OCI-LY7 (cell line): ENCODE results near the gene PPM1J. TPM values are rescaled to one million over a fixed set of nuclear protein-coding genes. Genes with fewer than 3 reads are reported as not detected.

Experiments
- BruUV-seq: library from RNA; stranded (reverse); fragments of 400-500 nt; replicated peaks from 2 replicates; lab custom pipeline; 2021; lab: Mats Ljungman, UMichigan
- CTCF ChIA-PET: fragments of 300-600 bp; sonication (Branson Sonifier 250); formaldehyde crosslinking; loops from one replicate; lab custom pipeline; 2022; ENCODE audit warnings: antibody characterized with exemption; ENCODE audit not compliant: unreplicated experiment; lab: Charles Lee
- POLR2A ChIA-PET: fragments of 300-600 bp; sonication (Branson Sonifier 250); formaldehyde crosslinking; loops from one replicate; lab custom pipeline; 2022; ENCODE audit warnings: antibody characterized with exemption; lab: Charles Lee
- DNase-seq: peaks from one replicate; pipeline ENCODE4 v3.0.0-alpha.2; 2015; ENCODE audit warnings: low spot score
- H2AFZ ChIP-seq: fragments of 200-600 bp; sonication (generic), shearing (Covaris generic); 2 replicates; pipeline ENCODE4 v1.6.1; 2014; ENCODE audit warnings: mild to moderate bottlenecking, antibody characterized with exemption, low read length, moderate library complexity
- H3K27ac ChIP-seq: fragments of 200-600 bp; sonication (generic); 2 replicates; pipeline ENCODE4 v1.5.1; 2014; ENCODE audit warnings: mixed run types, low read depth, mild to moderate bottlenecking, moderate library complexity, low read length, inconsistent platforms; ENCODE audit not compliant: poor library complexity, severe bottlenecking
- H3K36me3 ChIP-seq: fragments of 200-600 bp; sonication (generic); 2 replicates; pipeline ENCODE4 v1.6.1; 2014; ENCODE audit warnings: mild to moderate bottlenecking, antibody characterized with exemption, low read length, moderate library complexity, mixed read lengths; ENCODE audit not compliant: insufficient read depth
- H3K4me1 ChIP-seq: fragments of 200-600 bp; sonication (generic); 2 replicates; pipeline ENCODE4 v1.5.1; 2014; ENCODE audit warnings: mild to moderate bottlenecking, low read length; ENCODE audit not compliant: insufficient read depth, poor library complexity, severe bottlenecking
- H3K4me2 ChIP-seq: fragments of 200-600 bp; sonication (generic); 2 replicates; pipeline ENCODE4 v1.6.1; 2014; ENCODE audit warnings: mild to moderate bottlenecking, low read length
- H3K4me3 ChIP-seq: fragments of 200-600 bp; sonication (generic); 2 replicates; pipeline ENCODE4 v1.5.1; 2014; ENCODE audit warnings: mild to moderate bottlenecking, low read depth, low read length; ENCODE audit not compliant: poor library complexity, severe bottlenecking
- H3K79me2 ChIP-seq: fragments of 200-600 bp; sonication (generic); 2 replicates; pipeline ENCODE4 v1.6.1; 2016; ENCODE audit warnings: low read depth, mild to moderate bottlenecking, low read length, moderate library complexity, mixed read lengths; ENCODE audit not compliant: insufficient read depth
- H3K9me2 ChIP-seq: fragments of 200-600 bp; sonication (generic); 2 replicates; pipeline ENCODE4 v1.6.1; 2016; ENCODE audit warnings: mild to moderate bottlenecking, low read length, mixed read lengths; ENCODE audit not compliant: insufficient read depth
- H3K9me3 ChIP-seq: fragments of 200-600 bp; sonication (generic); 2 replicates; pipeline ENCODE4 v1.6.1; 2014; ENCODE audit warnings: mild to moderate bottlenecking, mixed run types, low read length, mixed read lengths
- H4K20me1 ChIP-seq: fragments of 200-600 bp; sonication (generic); 2 replicates; pipeline ENCODE4 v1.6.1; 2014; ENCODE audit warnings: mild to moderate bottlenecking, antibody characterized with exemption, low read length, moderate library complexity, mixed read lengths; ENCODE audit not compliant: insufficient read depth
- CTCF ChIP-seq: fragments of 200-600 bp; sonication (generic); conservative IDR thresholded peaks from 2 replicates; pipeline ENCODE4 v1.5.1; 2014; ENCODE audit warnings: mild to moderate bottlenecking, antibody characterized with exemption, low read length, moderate library complexity, mixed read lengths
- EZH2phosphoT487 ChIP-seq: fragments of 200-600 bp; sonication (generic); IDR thresholded peaks from 2 replicates; pipeline ENCODE4 v1.6.1; 2018; ENCODE audit warnings: low read depth, borderline replicate concordance, mild to moderate bottlenecking, mixed run types, antibody characterized with exemption, low read length, moderate library complexity, mixed read lengths
- intact Hi-C: fragments of 100-400 bp; cut with micrococcal nuclease; formaldehyde crosslinking; loops from one replicate; pipeline ENCODE4 v1.10.0; 2022; ENCODE audit not compliant: unreplicated experiment
- total RNA-seq, 2 experiments: library from RNA; depleted of rRNA in 1 of 2; stranded (reverse); fragments of >200 nt in 1 of 2; shearing (Covaris generic) in 1 of 2; gene quantifications; 2 replicates each; pipeline ENCODE4 v1.2.3, GENCODE V29; 2014 to 2022

The PPM1J gene
- total RNA-seq, 2 experiments from 2014 or later, result 1.5 to 4.2 TPM

DNA sequence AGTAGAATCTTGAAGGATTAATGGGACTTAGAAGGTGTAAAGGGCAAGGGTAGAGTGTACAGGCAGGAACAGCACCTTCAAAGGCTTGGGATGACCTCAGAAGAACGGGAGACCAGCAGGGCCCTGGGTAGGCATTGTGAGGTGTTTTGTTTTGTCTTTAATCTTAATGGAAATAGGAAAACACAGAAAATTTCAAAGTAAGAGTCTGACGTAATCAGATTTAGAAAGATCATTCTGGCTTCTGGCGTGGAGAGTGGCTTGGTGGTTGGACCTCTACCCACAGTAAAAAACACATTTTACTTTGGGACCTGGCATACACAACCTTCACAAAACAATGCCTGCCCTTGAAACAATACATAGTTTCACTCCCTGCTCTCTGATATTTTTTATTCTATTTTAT, 36.5 kb downstream of the PPM1J start:
- H3K9me2 ChIP-seq, result no peaks in the 10 kb centered on the region
- H3K79me2 ChIP-seq, result no peaks in the 10 kb centered on the region
- no peaks in the 10 kb centered on the region for H3K9me3 ChIP-seq
- ChIA-PET CTCF (no interaction called here), POLR2A (no interaction called here)
- no peak overlapping the region for H3K27ac ChIP-seq
- H3K4me2 ChIP-seq, result no peak overlapping the region
- peaks cover 26% of the 10 kb centered on the region for H3K4me1 ChIP-seq
- no peak overlapping the region for H3K4me3 ChIP-seq
- TF ChIP-seq CTCF (no peak), EZH2phosphoT487 (no peak)
- H2AFZ ChIP-seq, result no peak overlapping the region
- no TSS peak for BruUV-seq
- H4K20me1 ChIP-seq, result no peaks in the 10 kb centered on the region
- intact Hi-C loops, result loop anchor here (10.0 kb wide), 1 partner anchor 284 kb away; the partner anchor contains the start of gene CTTNBP2NL
- no peaks in the 10 kb centered on the region for H3K36me3 ChIP-seq
- no peak for DNase-seq

- no peak for TF ChIP-seq EZH2phosphoT487
- TF ChIP-seq CTCF, result no peak
- no peak overlapping the region for H3K4me2 ChIP-seq
- H3K36me3 ChIP-seq, result no peaks in the 10 kb centered on the region
- BruUV-seq, result no TSS peak
- H3K9me3 ChIP-seq, result no peaks in the 10 kb centered on the region
- H2AFZ ChIP-seq, result no peak overlapping the region
- no peak for DNase-seq
- no peaks in the 10 kb centered on the region for H3K9me2 ChIP-seq
- H3K4me3 ChIP-seq, result no peak overlapping the region
- H4K20me1 ChIP-seq, result no peaks in the 10 kb centered on the region
- no peaks in the 10 kb centered on the region for H3K79me2 ChIP-seq
- ChIA-PET CTCF (no interaction called here), POLR2A (no interaction called here)
- H3K27ac ChIP-seq, result no peak overlapping the region
- peaks cover 32% of the 10 kb centered on the region for H3K4me1 ChIP-seq
- intact Hi-C loops, result loop anchor here (10.0 kb wide), 1 partner anchor 283 kb away; the partner anchor contains the start of gene CTTNBP2NL
Measured at GRCh38 chr1:112677501-112677900, 37.6 kb downstream of the PPM1J start.

DNA sequence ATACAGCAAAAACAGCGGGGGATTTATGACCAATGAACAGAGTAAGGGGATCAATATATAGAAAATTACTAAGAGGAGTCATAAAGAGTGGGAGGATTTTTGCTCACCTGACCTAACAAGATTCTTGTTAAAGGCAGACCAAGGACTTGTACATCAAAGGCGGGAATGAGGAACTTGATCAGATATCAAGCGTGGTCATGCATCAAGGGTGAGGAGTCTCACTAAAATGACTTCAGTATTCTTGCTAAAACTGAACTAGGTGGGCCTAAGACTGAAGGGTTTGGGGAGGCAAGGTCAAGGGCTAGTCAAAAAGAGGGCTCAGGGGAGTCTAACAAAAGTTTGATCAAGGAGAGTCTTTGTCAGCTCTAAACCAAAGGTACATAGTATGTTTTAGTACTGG, 38.6 kb downstream of the PPM1J start:
- POLR2A ChIA-PET, result no interaction called here
- BruUV-seq, result no TSS peak
- Histone ChIP-seq H3K27ac (no peak overlapping the region), H3K4me1 (peaks cover 32% of the 10 kb centered on the region), H3K36me3 (peaks cover 9% of the 10 kb centered on the region), H3K4me3 (no peak overlapping the region), H2AFZ (no peak overlapping the region), H3K4me2 (peak overlapping the region; percentile 98; the same call in 1 of the 2 replicates), H3K79me2 (no peaks in the 10 kb centered on the region), H4K20me1 (no peaks in the 10 kb centered on the region), H3K9me3 (no peaks in the 10 kb centered on the region), H3K9me2 (no peaks in the 10 kb centered on the region)
- CTCF ChIA-PET, result interaction anchor here (0.5 kb wide), 1 partner anchor 75 kb away, joined by 3 read pairs; no protein-coding TSS in a partner anchor
- intact Hi-C loops, result loop anchor here (10.0 kb wide), 1 partner anchor 282 kb away; the partner anchor contains the start of gene CTTNBP2NL
- DNase-seq, result peak; percentile 65
- TF ChIP-seq CTCF (no peak), EZH2phosphoT487 (no peak)
